GM15510 (cell line): ENCODE data around the gene COX6A2.

ENCODE experiments used
- POLR2A ChIP-seq: IDR thresholded peaks from 3 replicates; pipeline ENCODE4 v1.6.1; 2011; ENCODE audit warnings: borderline replicate concordance; ENCODE audit not compliant: insufficient read length; ENCODE audit errors: extremely low read depth

COX6A2 gene

GRCh38 chr16:31428638-31429247 is 583 bp upstream of the COX6A2 start:
- no peak for TF ChIP-seq POLR2A

GRCh38 chr16:31427441-31428278 is 500 bp downstream of the COX6A2 start:
- no peak for TF ChIP-seq POLR2A

- no peak for TF ChIP-seq POLR2A
These were observed 4.4 kb downstream of the COX6A2 start for GRCh38 chr16:31423801-31424200.

GRCh38 chr16:31423241-31423640 is 4.9 kb downstream of the COX6A2 start:
- no peak for TF ChIP-seq POLR2A

GRCh38 chr16:31421587-31421986 is 6.6 kb downstream of the COX6A2 start:
- no peak for TF ChIP-seq POLR2A

- no peak for TF ChIP-seq POLR2A
These were observed 8.1 kb downstream of the COX6A2 start for GRCh38 chr16:31420037-31420436.

GRCh38 chr16:31417916-31418315 is 10.2 kb downstream of the COX6A2 start:
- no peak for TF ChIP-seq POLR2A

GRCh38 chr16:31416371-31416770 is 11.8 kb downstream of the COX6A2 start:
- no peak for TF ChIP-seq POLR2A

GRCh38 chr16:31414706-31415105 is 13.5 kb downstream of the COX6A2 start:
- no peak for TF ChIP-seq POLR2A

GRCh38 chr16:31413943-31414342 is 14.2 kb downstream of the COX6A2 start:
- TF ChIP-seq POLR2A: no peak

GRCh38 chr16:31413381-31413780 is 14.8 kb downstream of the COX6A2 start:
- TF ChIP-seq POLR2A: no peak

- no peak for TF ChIP-seq POLR2A
These were observed 15.4 kb downstream of the COX6A2 start for GRCh38 chr16:31412750-31413149.

GRCh38 chr16:31411024-31411844 is 16.9 kb downstream of the COX6A2 start:
- TF ChIP-seq POLR2A: no peak

- TF ChIP-seq POLR2A: no peak
These were observed 18.1 kb downstream of the COX6A2 start for GRCh38 chr16:31410082-31410481.

- no peak for TF ChIP-seq POLR2A
These were observed 18.7 kb downstream of the COX6A2 start for GRCh38 chr16:31409433-31409832.
